Peyer's patch (tissue), 4 donors: Measurements from ENCODE around the gene PRSS50. TPM values are rescaled to one million over a fixed set of nuclear protein-coding genes. Genes with fewer than 3 reads are reported as not detected.
"Not testable (repeated sequence)": the region's sequence is repeated elsewhere in the genome, so short reads cannot be mapped to it uniquely, and the experiment has no call there.

Experiments used
- DNase-seq, 3 donors: peaks; one replicate each; pipeline ENCODE4 v3.0.0-alpha.2; 2017 to 2019
- H3K27ac ChIP-seq, 4 donors: fragments of 200-600 bp; sonication (generic); one replicate each; pipeline ENCODE4 v1.5.1; 2016 to 2019
- H3K27me3 ChIP-seq, 2 donors: fragments of 200-600 bp; sonication (generic); one replicate each; pipeline ENCODE4 v1.5.1; 2019
- H3K36me3 ChIP-seq, 3 donors: fragments of 200-600 bp; sonication (generic); one replicate each; pipeline ENCODE4 v1.5.1; 2016 to 2019
- H3K4me1 ChIP-seq, 4 donors: fragments of 200-600 bp; sonication (generic); one replicate each; pipeline ENCODE4 v1.5.1; 2016 to 2019
- H3K4me3 ChIP-seq, 4 donors: fragments of 200-600 bp; sonication (generic); 1 replicate in 3 of 4; 2 replicates in 1 of 4; pipeline ENCODE4 v1.5.1; 2016 to 2019; ENCODE audit warnings: mild to moderate bottlenecking in 1 of 4
- H3K9me3 ChIP-seq, 4 donors: fragments of 200-600 bp; sonication (generic); one replicate each; pipeline ENCODE4 v1.5.1; 2016 to 2019; ENCODE audit warnings: mild to moderate bottlenecking in 1 of 4
- POLR2A ChIP-seq, 2 donors: fragments of 450-650 bp; IDR thresholded peaks; one replicate each; pipeline ENCODE4 v1.5.1; 2017; ENCODE audit warnings: antibody characterized with exemption in 2 of 2, mild to moderate bottlenecking in 2 of 2, moderate library complexity in 2 of 2
- total RNA-seq, 4 donors: library from RNA; depleted of rRNA; stranded (reverse); fragments of >200 nt; gene quantifications; one replicate each; pipeline ENCODE4 v1.1.0, GENCODE V29; 2016
- TF ChIP-seq, protein P1 (sequence below), 6 experiments: fragments of 450-650 bp in 4 of 6; fragments of 200-600 bp in 2 of 6; sonication (generic) in 1 of 6; IDR thresholded peaks; one replicate each; pipeline ENCODE4 v1.5.1; 2017 to 2019; ENCODE audit warnings: antibody characterized with exemption in 6 of 6, mild to moderate bottlenecking in 3 of 6, moderate library complexity in 1 of 6

PRSS50 gene
- total RNA-seq, 4 donors from 2014 or later: not detected

GRCh38 chr3:46755646-46756045, 38.0 kb upstream of the PRSS50 start:
- no peaks in the 10 kb centered on the region for H3K9me3 ChIP-seq
- no peak overlapping the region for H3K4me3 ChIP-seq
- H3K27me3 ChIP-seq: no peaks in the 10 kb centered on the region
- H3K27ac ChIP-seq: no peak overlapping the region
- no peaks in the 10 kb centered on the region for H3K4me1 ChIP-seq
- H3K36me3 ChIP-seq: no peaks in the 10 kb centered on the region
- TF ChIP-seq, protein P1, sequence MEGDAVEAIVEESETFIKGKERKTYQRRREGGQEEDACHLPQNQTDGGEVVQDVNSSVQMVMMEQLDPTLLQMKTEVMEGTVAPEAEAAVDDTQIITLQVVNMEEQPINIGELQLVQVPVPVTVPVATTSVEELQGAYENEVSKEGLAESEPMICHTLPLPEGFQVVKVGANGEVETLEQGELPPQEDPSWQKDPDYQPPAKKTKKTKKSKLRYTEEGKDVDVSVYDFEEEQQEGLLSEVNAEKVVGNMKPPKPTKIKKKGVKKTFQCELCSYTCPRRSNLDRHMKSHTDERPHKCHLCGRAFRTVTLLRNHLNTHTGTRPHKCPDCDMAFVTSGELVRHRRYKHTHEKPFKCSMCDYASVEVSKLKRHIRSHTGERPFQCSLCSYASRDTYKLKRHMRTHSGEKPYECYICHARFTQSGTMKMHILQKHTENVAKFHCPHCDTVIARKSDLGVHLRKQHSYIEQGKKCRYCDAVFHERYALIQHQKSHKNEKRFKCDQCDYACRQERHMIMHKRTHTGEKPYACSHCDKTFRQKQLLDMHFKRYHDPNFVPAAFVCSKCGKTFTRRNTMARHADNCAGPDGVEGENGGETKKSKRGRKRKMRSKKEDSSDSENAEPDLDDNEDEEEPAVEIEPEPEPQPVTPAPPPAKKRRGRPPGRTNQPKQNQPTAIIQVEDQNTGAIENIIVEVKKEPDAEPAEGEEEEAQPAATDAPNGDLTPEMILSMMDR (IDR thresholded peaks at IDR 0.05): no peak
- TF ChIP-seq POLR2A (IDR thresholded peaks at IDR 0.05): no peak
- no peak for DNase-seq

GRCh38 chr3:46753127-46753526, 35.5 kb upstream of the PRSS50 start:
- H3K27ac ChIP-seq, H3K4me1 ChIP-seq, H3K27me3 ChIP-seq, H3K9me3 ChIP-seq, H3K4me3 ChIP-seq, DNase-seq, H3K36me3 ChIP-seq: not testable (repeated sequence)

GRCh38 chr3:46750555-46751038, 32.9 kb upstream of the PRSS50 start:
- no peak for TF ChIP-seq POLR2A (IDR thresholded peaks at IDR 0.05)
- TF ChIP-seq, protein P1 (IDR thresholded peaks at IDR 0.05): no peak
- H3K36me3 ChIP-seq: no peaks in the 10 kb centered on the region
- no peak overlapping the region for H3K27ac ChIP-seq
- no peak for DNase-seq
- no peaks in the 10 kb centered on the region for H3K4me1 ChIP-seq
- no peaks in the 10 kb centered on the region for H3K27me3 ChIP-seq
- no peak overlapping the region for H3K4me3 ChIP-seq
- no peaks in the 10 kb centered on the region for H3K9me3 ChIP-seq

DNA sequence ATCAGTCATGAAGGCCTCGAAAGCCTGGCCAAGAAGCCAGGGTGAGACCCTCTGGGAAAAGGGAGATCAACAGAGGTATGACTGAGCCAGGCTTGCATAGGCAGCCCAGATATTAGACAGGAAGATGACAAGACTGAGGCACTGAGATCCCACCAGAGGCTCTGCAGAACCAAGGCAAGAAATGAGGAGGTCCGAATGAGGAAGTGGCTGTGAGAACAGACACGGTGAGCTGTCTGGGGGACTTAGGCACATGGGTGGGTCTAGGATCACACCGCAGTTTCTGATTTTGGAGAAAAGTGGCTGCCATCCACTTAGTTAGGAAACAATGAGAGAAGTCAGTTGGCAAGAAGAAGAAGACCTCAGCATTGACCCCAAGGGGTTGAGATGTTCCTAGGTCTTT, 31.5 kb upstream of the PRSS50 start:
- H3K27ac ChIP-seq: no peak overlapping the region
- H3K27me3 ChIP-seq: no peaks in the 10 kb centered on the region
- no peak overlapping the region for H3K4me3 ChIP-seq
- H3K36me3 ChIP-seq: no peaks in the 10 kb centered on the region
- H3K4me1 ChIP-seq: no peaks in the 10 kb centered on the region
- TF ChIP-seq, protein P1 (IDR thresholded peaks at IDR 0.05): no peak
- TF ChIP-seq POLR2A (IDR thresholded peaks at IDR 0.05): no peak
- no peaks in the 10 kb centered on the region for H3K9me3 ChIP-seq
- DNase-seq: no peak

DNA sequence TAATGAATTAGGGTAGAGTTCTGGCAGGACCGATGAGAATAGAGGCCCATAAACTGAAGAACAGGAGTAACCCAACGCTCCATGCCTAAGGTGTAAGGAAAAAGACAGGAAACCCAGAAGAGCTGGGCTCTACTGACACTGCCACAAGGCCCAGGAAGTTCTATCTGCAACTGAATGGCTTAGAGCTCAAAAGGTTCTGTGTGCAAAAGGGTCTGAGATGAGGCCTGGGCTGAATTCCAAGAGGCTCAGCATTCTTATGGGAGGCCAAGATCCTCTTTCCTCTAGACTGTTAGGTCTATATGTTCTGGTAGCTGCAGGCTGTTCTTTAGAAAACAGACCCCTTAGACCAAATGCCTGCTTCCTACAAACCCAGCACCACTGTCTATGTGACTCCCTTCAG, 30.5 kb upstream of the PRSS50 start:
- no peak overlapping the region for H3K27ac ChIP-seq
- no peak for DNase-seq
- no peak overlapping the region for H3K4me3 ChIP-seq
- no peaks in the 10 kb centered on the region for H3K27me3 ChIP-seq
- no peaks in the 10 kb centered on the region for H3K36me3 ChIP-seq
- no peaks in the 10 kb centered on the region for H3K9me3 ChIP-seq
- H3K4me1 ChIP-seq: no peaks in the 10 kb centered on the region
- TF ChIP-seq, protein P1 (IDR thresholded peaks at IDR 0.05): no peak

DNA sequence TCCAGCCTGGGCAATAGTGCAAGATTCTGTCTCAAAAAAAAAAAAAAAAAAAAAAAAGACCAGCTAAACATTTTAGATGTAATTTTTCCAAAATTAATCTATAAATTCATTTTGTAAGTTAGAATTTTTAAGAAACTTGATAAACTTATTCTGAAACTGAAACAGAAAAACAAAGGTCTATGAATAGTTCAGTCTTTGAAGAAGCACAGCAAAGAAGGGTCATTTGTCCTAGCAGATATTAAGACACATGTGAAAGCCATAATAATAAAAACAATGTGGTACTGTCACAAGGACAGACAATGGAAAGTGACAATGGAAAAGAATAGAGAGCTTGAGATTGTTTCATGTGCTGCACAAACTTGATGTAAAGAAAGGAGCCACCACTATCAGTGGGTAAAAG, 29.0 kb upstream of the PRSS50 start:
- no peaks in the 10 kb centered on the region for H3K27me3 ChIP-seq
- H3K36me3 ChIP-seq: no peaks in the 10 kb centered on the region
- no peak for DNase-seq
- no peaks in the 10 kb centered on the region for H3K9me3 ChIP-seq
- no peak overlapping the region for H3K4me3 ChIP-seq
- TF ChIP-seq POLR2A (IDR thresholded peaks at IDR 0.05): no peak
- TF ChIP-seq, protein P1 (IDR thresholded peaks at IDR 0.05): no peak
- H3K4me1 ChIP-seq: no peaks in the 10 kb centered on the region
- no peak overlapping the region for H3K27ac ChIP-seq
